GM12878 (cell line): ENCODE data around the gene WHRN. TPM values are rescaled to one million over a fixed set of nuclear protein-coding genes. Genes with fewer than 3 reads are reported as not detected.

Experiments
- ATAC-seq: fragments of 200-7000 bp; cut with Tn5 transposase; 3 replicates; pipeline ENCODE4 v1.9.1; 2020; ENCODE audit warnings: mild to moderate bottlenecking, moderate library complexity
- BruUV-seq: library from RNA; stranded (reverse); fragments of 400-500 nt; replicated peaks from 2 replicates; lab custom pipeline; 2021; lab: Mats Ljungman, UMichigan
- CTCF ChIA-PET: fragments of 300-600 bp; sonication (Branson Sonifier 250); formaldehyde crosslinking; extraction: SDS; loops from one replicate; lab custom pipeline; 2021; ENCODE audit warnings: inconsistent platforms; lab: Yijun Ruan, JAX
- POLR2A ChIA-PET: fragments of 350-600 bp; formaldehyde crosslinking; extraction: SDS; loops from one replicate; lab custom pipeline; 2021; ENCODE audit warnings: inconsistent platforms; lab: Charles Lee
- RAD21 ChIA-PET: fragments of 300-600 bp; sonication (Branson Sonifier 250); formaldehyde crosslinking; loops from one replicate; lab custom pipeline; 2023; ENCODE audit warnings: antibody characterized with exemption; ENCODE audit not compliant: unreplicated experiment; lab: Charles Lee
- SMC1A ChIA-PET: fragments of 300-600 bp; sonication (Branson Sonifier 250); formaldehyde crosslinking; loops from one replicate; lab custom pipeline; 2023; ENCODE audit not compliant: unreplicated experiment, uncharacterized antibody; lab: Charles Lee
- DNase-seq: peaks from one replicate; pipeline ENCODE4 v3.0.0-alpha.2; 2011; ENCODE audit warnings: low read depth, low spot score
- FAIRE-seq: peaks from 3 replicates; lab custom pipeline; 2011; peaks lifted over from hg19 to GRCh38; lab: Jason Lieb, UNC
- H2AFZ ChIP-seq: 2 replicates; pipeline ENCODE4 v1.6.0; 2011; ENCODE audit warnings: low read depth, low read length, control low read depth; ENCODE audit not compliant: control insufficient read depth
- H3K27ac ChIP-seq: 2 replicates; pipeline ENCODE4 v1.5.1; 2011; ENCODE audit warnings: control low read depth; ENCODE audit not compliant: control insufficient read depth, insufficient read depth
- H3K27me3 ChIP-seq, 2 experiments: replicated peaks in 1 of 2; 2 replicates each; pipeline versions ENCODE4 v1.6.0 to v1.6.1; 2011; ENCODE audit warnings: low read length in 1 of 2; ENCODE audit not compliant: control insufficient read depth in 2 of 2, insufficient read depth in 2 of 2
- H3K36me3 ChIP-seq, 2 experiments: 2 replicates each; pipeline ENCODE4 v1.5.1; 2011; ENCODE audit warnings: low read length in 1 of 2; ENCODE audit not compliant: control insufficient read depth in 2 of 2, insufficient read depth in 2 of 2
- H3K4me1 ChIP-seq: 2 replicates; pipeline ENCODE4 v1.6.1; 2011; ENCODE audit warnings: mild to moderate bottlenecking, low read length, moderate library complexity, mixed read lengths; ENCODE audit not compliant: control insufficient read depth, insufficient read depth
- H3K4me2 ChIP-seq: 2 replicates; pipeline ENCODE4 v1.6.0; 2011; ENCODE audit warnings: control low read depth; ENCODE audit not compliant: control insufficient read depth, insufficient read depth
- H3K4me3 ChIP-seq: fragments of 200-600 bp; sonication (generic); 2 replicates; pipeline ENCODE4 v1.5.1; 2016
- H3K79me2 ChIP-seq: 2 replicates; pipeline ENCODE4 v1.6.0; 2011; ENCODE audit warnings: low read length; ENCODE audit not compliant: control insufficient read depth, insufficient read depth
- H3K9ac ChIP-seq: 2 replicates; pipeline ENCODE4 v1.8.0; 2011; ENCODE audit warnings: low read length, control low read depth, mixed read lengths; ENCODE audit not compliant: control insufficient read depth, insufficient read depth
- H3K9me3 ChIP-seq: replicated peaks from 3 replicates; pipeline ENCODE4 v1.5.1; 2011; ENCODE audit warnings: mild to moderate bottlenecking, low read length; ENCODE audit not compliant: control insufficient read depth, insufficient read depth
- H4K20me1 ChIP-seq: 2 replicates; pipeline ENCODE4 v1.6.0; 2011; ENCODE audit not compliant: control insufficient read depth, insufficient read depth
- BCL11A ChIP-seq: IDR thresholded peaks from 2 replicates; pipeline ENCODE4 v1.6.1; 2011; ENCODE audit warnings: low read depth, low read length
- BRCA1 ChIP-seq: IDR thresholded peaks from 2 replicates; pipeline ENCODE4 v1.6.1; 2011; ENCODE audit warnings: low read depth, low read length, improper control_type of control experiment
- IKZF2 ChIP-seq, 2 experiments: fragments of 450-650 bp; IDR thresholded peaks; 2 replicates each; pipeline ENCODE4 v1.6.1; 2017; ENCODE audit warnings: mild to moderate bottlenecking in 2 of 2, moderate library complexity in 2 of 2
- IRF4 ChIP-seq: IDR thresholded peaks from 2 replicates; pipeline ENCODE4 v1.6.1; 2011; ENCODE audit warnings: low read depth, low read length
- JUND ChIP-seq: IDR thresholded peaks from 2 replicates; pipeline ENCODE4 v1.6.1; 2012; ENCODE audit warnings: low read depth, mild to moderate bottlenecking, low read length, improper control_type of control experiment, moderate library complexity
- NBN ChIP-seq: fragments of 450-650 bp; IDR thresholded peaks from 2 replicates; pipeline ENCODE4 v1.6.1; 2016
- NFYA ChIP-seq: IDR thresholded peaks from 2 replicates; pipeline ENCODE4 v1.6.1; 2011; ENCODE audit warnings: low read depth, mild to moderate bottlenecking, low read length, improper control_type of control experiment, borderline replicate concordance
- NR2C1 ChIP-seq: fragments of 450-650 bp; IDR thresholded peaks from 2 replicates; pipeline ENCODE4 v1.6.1; 2017; ENCODE audit warnings: antibody characterized with exemption, mild to moderate bottlenecking, moderate library complexity
- NR2F1 ChIP-seq: fragments of 450-650 bp; conservative IDR thresholded peaks from 2 replicates; pipeline ENCODE4 v1.6.1; 2017; ENCODE audit warnings: mild to moderate bottlenecking
- POLR2A ChIP-seq: IDR thresholded peaks from 2 replicates; pipeline ENCODE4 v1.6.1; 2011; ENCODE audit warnings: low read depth, mild to moderate bottlenecking, low read length
- RCOR1 ChIP-seq: conservative IDR thresholded peaks from 2 replicates; pipeline ENCODE4 v1.6.1; 2012; ENCODE audit warnings: low read depth, low read length, improper control_type of control experiment
- SUZ12 ChIP-seq: fragments of 200-600 bp; sonication (generic); IDR thresholded peaks from one replicate; pipeline ENCODE4 v1.6.1; 2018; ENCODE audit warnings: antibody characterized with exemption, mild to moderate bottlenecking; ENCODE audit not compliant: unreplicated experiment
- TCF12 ChIP-seq: IDR thresholded peaks from 2 replicates; pipeline ENCODE4 v1.6.1; 2011; ENCODE audit warnings: low read depth, mild to moderate bottlenecking, low read length
- YBX1 ChIP-seq: fragments of 450-650 bp; IDR thresholded peaks from 2 replicates; pipeline ENCODE4 v1.6.1; 2016; ENCODE audit warnings: antibody characterized with exemption
- WGBS: methylation state at CpG from one replicate; pipeline ENCODE4 v1.1.6; 2016; ENCODE audit warnings: low lambda C conversion rate; ENCODE audit not compliant: insufficient replicate concordance, insufficient coverage; ENCODE audit errors: missing lambda C conversion rate; 5-methylcytosine and 5-hydroxymethylcytosine counted together
- in situ Hi-C: fragments of 300-500 bp; cut with MboI; formaldehyde crosslinking; loops from 9 replicates; pipeline ENCODE4 v1.14.3; 2018; ENCODE audit warnings: mixed read lengths
- intact Hi-C: fragments of 100-400 bp; cut with micrococcal nuclease; formaldehyde crosslinking; loops from one replicate; pipeline ENCODE4 v1.14.2; 2022; ENCODE audit not compliant: unreplicated experiment
- polyA plus RNA-seq, 11 experiments: library from polyadenylated mRNA; depleted of rRNA in 4 of 11; unstranded in 6 of 11; stranded (reverse) in 5 of 11; fragments of >200 nt; fragmentation: Nextera tagmentation in 4 of 11; fragmentation: Illumina TruSeq in 1 of 11; extraction: Ambion mirVana in 4 of 11; extraction: Trizol in 1 of 11; gene quantifications; 1 replicate in 1 of 11; 2 replicates in 10 of 11; pipeline versions ENCODE4 v1.2.1 to v1.2.3, GENCODE V29; 2011 to 2016; ENCODE audit warnings: inconsistent platforms in 2 of 11, missing spikeins in 2 of 11, low read depth in 1 of 11
- total RNA-seq, 4 experiments: library from RNA; depleted of rRNA in 3 of 4; stranded (reverse); fragments of >200 nt in 3 of 4; fragmentation: Illumina TruSeq in 1 of 4; extraction: Trizol in 1 of 4; gene quantifications; 2 replicates each; pipeline versions ENCODE4 v1.2.1 to v1.2.3, GENCODE V29; 2013 to 2021
- TF ChIP-seq, protein P1 (sequence below): IDR thresholded peaks from 2 replicates; pipeline ENCODE4 v1.6.1; 2012; ENCODE audit warnings: mild to moderate bottlenecking, low read depth, low read length
- TF ChIP-seq, protein P2 (sequence below): IDR thresholded peaks from 2 replicates; pipeline ENCODE4 v1.6.1; 2011; ENCODE audit warnings: borderline replicate concordance, low read depth, mild to moderate bottlenecking, moderate library complexity, low read length; ENCODE audit not compliant: insufficient read depth, poor library complexity, severe bottlenecking
- TF ChIP-seq, protein P3 (sequence below): fragments of 450-650 bp; IDR thresholded peaks from 2 replicates; pipeline ENCODE4 v1.6.1; 2017; ENCODE audit warnings: mild to moderate bottlenecking, moderate library complexity

The WHRN gene
- total and polyA plus RNA-seq, 10 of the 15 experiments (the other 5 are each of a cell fraction or from before 2014, with no cell fraction given) = 0.04 to 18.2 (median 0.68) TPM; not detected in 1

DNA sequence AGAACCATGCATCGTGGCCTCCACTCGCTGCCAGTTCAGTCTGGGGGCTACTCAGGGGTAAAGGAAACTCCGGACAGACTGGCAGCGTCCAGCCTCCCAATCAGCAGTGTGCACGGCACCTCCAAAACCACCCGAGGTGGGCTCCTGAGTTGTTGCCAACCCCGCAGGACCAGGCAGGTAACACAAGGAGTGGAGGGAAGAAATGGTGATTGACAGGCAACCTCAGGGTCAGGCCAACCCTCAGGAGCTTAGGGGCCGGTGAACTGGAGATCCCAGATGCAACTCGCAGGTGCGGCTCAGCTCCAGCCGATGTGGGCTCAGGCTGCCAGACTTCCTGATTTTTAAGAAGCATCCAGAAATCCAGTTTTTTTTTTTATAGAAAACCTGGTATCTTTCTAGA lies 80.1 kb downstream of the WHRN start:
- in situ Hi-C loops = no loop called here
- FAIRE-seq (no peak), DNase-seq (no peak), ATAC-seq (no peak)
- intact Hi-C loops = no loop called here
- BruUV-seq = no TSS peak
- H3K9ac ChIP-seq = no peak overlapping the region
- H3K4me1 ChIP-seq = no peaks in the 10 kb centered on the region
- H4K20me1 ChIP-seq = no peaks in the 10 kb centered on the region
- POLR2A ChIA-PET = no interaction called here
- RAD21 ChIA-PET = no interaction called here
- H3K36me3 ChIP-seq = no peaks in the 10 kb centered on the region
- no peak overlapping the region for H3K27ac ChIP-seq
- H3K79me2 ChIP-seq = no peaks in the 10 kb centered on the region
- H3K4me3 ChIP-seq = no peak overlapping the region
- WGBS = 46% methylated on average over 11 of the region's 11 CpGs
- no peak overlapping the region for H3K4me2 ChIP-seq
- H3K27me3 ChIP-seq = no peaks in the 10 kb centered on the region
- H3K9me3 ChIP-seq = no peaks in the 10 kb centered on the region
- CTCF ChIA-PET = interaction anchor here (0.6 kb wide), 1 partner anchor 21 kb away, joined by 3 read pairs; no protein-coding TSS in a partner anchor
- no peak overlapping the region for H2AFZ ChIP-seq
- SMC1A ChIA-PET = interaction anchor here (0.6 to 0.7 kb wide), 2 partner anchors 86 to 252 kb away, joined by 3 read pairs; no protein-coding TSS in a partner anchor
- TF ChIP-seq NFYA (no peak), POLR2A (no peak), BRCA1 (no peak), JUND (no peak), BCL11A (no peak), IKZF2 (IDR thresholded peaks at IDR 0.05) (no peak), NR2C1 (no peak), NBN (no peak), SUZ12 (no peak), NR2F1 (no peak), YBX1 (no peak), IRF4 (no peak), RCOR1 (no peak), TCF12 (no peak)
- TF ChIP-seq, protein P1, sequence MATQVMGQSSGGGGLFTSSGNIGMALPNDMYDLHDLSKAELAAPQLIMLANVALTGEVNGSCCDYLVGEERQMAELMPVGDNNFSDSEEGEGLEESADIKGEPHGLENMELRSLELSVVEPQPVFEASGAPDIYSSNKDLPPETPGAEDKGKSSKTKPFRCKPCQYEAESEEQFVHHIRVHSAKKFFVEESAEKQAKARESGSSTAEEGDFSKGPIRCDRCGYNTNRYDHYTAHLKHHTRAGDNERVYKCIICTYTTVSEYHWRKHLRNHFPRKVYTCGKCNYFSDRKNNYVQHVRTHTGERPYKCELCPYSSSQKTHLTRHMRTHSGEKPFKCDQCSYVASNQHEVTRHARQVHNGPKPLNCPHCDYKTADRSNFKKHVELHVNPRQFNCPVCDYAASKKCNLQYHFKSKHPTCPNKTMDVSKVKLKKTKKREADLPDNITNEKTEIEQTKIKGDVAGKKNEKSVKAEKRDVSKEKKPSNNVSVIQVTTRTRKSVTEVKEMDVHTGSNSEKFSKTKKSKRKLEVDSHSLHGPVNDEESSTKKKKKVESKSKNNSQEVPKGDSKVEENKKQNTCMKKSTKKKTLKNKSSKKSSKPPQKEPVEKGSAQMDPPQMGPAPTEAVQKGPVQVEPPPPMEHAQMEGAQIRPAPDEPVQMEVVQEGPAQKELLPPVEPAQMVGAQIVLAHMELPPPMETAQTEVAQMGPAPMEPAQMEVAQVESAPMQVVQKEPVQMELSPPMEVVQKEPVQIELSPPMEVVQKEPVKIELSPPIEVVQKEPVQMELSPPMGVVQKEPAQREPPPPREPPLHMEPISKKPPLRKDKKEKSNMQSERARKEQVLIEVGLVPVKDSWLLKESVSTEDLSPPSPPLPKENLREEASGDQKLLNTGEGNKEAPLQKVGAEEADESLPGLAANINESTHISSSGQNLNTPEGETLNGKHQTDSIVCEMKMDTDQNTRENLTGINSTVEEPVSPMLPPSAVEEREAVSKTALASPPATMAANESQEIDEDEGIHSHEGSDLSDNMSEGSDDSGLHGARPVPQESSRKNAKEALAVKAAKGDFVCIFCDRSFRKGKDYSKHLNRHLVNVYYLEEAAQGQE = no peak
- TF ChIP-seq, protein P2, sequence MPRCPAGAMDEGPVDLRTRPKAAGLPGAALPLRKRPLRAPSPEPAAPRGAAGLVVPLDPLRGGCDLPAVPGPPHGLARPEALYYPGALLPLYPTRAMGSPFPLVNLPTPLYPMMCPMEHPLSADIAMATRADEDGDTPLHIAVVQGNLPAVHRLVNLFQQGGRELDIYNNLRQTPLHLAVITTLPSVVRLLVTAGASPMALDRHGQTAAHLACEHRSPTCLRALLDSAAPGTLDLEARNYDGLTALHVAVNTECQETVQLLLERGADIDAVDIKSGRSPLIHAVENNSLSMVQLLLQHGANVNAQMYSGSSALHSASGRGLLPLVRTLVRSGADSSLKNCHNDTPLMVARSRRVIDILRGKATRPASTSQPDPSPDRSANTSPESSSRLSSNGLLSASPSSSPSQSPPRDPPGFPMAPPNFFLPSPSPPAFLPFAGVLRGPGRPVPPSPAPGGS = no peak
- TF ChIP-seq, protein P3, sequence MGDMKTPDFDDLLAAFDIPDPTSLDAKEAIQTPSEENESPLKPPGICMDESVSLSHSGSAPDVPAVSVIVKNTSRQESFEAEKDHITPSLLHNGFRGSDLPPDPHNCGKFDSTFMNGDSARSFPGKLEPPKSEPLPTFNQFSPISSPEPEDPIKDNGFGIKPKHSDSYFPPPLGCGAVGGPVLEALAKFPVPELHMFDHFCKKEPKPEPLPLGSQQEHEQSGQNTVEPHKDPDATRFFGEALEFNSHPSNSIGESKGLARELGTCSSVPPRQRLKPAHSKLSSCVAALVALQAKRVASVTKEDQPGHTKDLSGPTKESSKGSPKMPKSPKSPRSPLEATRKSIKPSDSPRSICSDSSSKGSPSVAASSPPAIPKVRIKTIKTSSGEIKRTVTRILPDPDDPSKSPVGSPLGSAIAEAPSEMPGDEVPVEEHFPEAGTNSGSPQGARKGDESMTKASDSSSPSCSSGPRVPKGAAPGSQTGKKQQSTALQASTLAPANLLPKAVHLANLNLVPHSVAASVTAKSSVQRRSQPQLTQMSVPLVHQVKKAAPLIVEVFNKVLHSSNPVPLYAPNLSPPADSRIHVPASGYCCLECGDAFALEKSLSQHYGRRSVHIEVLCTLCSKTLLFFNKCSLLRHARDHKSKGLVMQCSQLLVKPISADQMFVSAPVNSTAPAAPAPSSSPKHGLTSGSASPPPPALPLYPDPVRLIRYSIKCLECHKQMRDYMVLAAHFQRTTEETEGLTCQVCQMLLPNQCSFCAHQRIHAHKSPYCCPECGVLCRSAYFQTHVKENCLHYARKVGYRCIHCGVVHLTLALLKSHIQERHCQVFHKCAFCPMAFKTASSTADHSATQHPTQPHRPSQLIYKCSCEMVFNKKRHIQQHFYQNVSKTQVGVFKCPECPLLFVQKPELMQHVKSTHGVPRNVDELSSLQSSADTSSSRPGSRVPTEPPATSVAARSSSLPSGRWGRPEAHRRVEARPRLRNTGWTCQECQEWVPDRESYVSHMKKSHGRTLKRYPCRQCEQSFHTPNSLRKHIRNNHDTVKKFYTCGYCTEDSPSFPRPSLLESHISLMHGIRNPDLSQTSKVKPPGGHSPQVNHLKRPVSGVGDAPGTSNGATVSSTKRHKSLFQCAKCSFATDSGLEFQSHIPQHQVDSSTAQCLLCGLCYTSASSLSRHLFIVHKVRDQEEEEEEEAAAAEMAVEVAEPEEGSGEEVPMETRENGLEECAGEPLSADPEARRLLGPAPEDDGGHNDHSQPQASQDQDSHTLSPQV = no peak
